ENCODE data around the gene MSI2. TPM values are rescaled to one million over a fixed set of nuclear protein-coding genes. Genes with fewer than 3 reads are reported as not detected.

Gene MSI2
- total and polyA plus RNA-seq, 9 of the 15 experiments (the other 6 are each of a cell fraction or from before 2014, with no cell fraction given) = 4.6 to 61.8 (median 42.4) TPM

GRCh38 chr17:57365420-57365819, 109.1 kb downstream of the MSI2 start (continued):
- TF ChIP-seq PRDM10 (IDR thresholded peaks at IDR 0.05; ENCODE audit: partially characterized antibody) (peak; percentile 73), TGIF2 (CRISPR knock-in tag; IDR thresholded peaks at IDR 0.05) (no peak), MEF2D (tag; conservative IDR thresholded peaks at IDR 0.05; ENCODE audit: low read depth) (no peak), NBN (IDR thresholded peaks at IDR 0.05; ENCODE audit: low read depth) (0 out of 2 replicates have a peak, but pooled peaks have one; percentile 30), MYC (IDR thresholded peaks at IDR 0.05; ENCODE audit: low read depth, low read length) (0 out of 2 replicates have a peak, but pooled peaks have one; percentile 25), MYC (CRISPR knock-in tag; IDR thresholded peaks at IDR 0.05; ENCODE audit: borderline replicate concordance, low read depth) (no peak), ZNF79 (CRISPR knock-in tag; IDR thresholded peaks at IDR 0.05; ENCODE audit: low read depth) (no peak), ZBTB11 (CRISPR knock-in tag; IDR thresholded peaks at IDR 0.05) (0 out of 6 replicates have a peak, but pooled peaks of 1 of the 3 experiments have one; percentile 19), XRCC3 (IDR thresholded peaks at IDR 0.05) (no peak), KAT2B (IDR thresholded peaks at IDR 0.05; ENCODE audit: low read depth, low read length) (no peak), ARID2 (IDR thresholded peaks at IDR 0.05) (no peak), TSC22D4 (tag; IDR thresholded peaks at IDR 0.05) (no peak), ELF4 (CRISPR knock-in tag; IDR thresholded peaks at IDR 0.05) (0 out of 2 replicates have a peak, but pooled peaks have one; percentile 33), ATF7 (IDR thresholded peaks at IDR 0.05) (0 out of 2 replicates have a peak, but pooled peaks have one; percentile 37), ZBTB43 (CRISPR knock-in tag; IDR thresholded peaks at IDR 0.05) (no peak), BMI1 (IDR thresholded peaks at IDR 0.05; ENCODE audit: low read length) (no peak), ZNF324 (CRISPR knock-in tag; IDR thresholded peaks at IDR 0.05) (no peak), FOXJ2 (tag; IDR thresholded peaks at IDR 0.05) (no peak), KLF6 (CRISPR knock-in tag; IDR thresholded peaks at IDR 0.05; ENCODE audit: borderline replicate concordance) (no peak)

All from K562 (cell line).